NCI-H146 treated with DMSO at 0.1 percent for 48 hours (cell line): ENCODE results near the gene MLXIP.
"Not testable (repeated sequence)": the region's sequence is repeated elsewhere in the genome, so short reads cannot be mapped to it uniquely, and the experiment has no call there.

Experiments used
- DNase-seq: peaks from one replicate; lab custom pipeline; 2025; ENCODE audit not compliant: unreplicated experiment; lab: John Stamatoyannopoulos, UW

Gene MLXIP

DNA sequence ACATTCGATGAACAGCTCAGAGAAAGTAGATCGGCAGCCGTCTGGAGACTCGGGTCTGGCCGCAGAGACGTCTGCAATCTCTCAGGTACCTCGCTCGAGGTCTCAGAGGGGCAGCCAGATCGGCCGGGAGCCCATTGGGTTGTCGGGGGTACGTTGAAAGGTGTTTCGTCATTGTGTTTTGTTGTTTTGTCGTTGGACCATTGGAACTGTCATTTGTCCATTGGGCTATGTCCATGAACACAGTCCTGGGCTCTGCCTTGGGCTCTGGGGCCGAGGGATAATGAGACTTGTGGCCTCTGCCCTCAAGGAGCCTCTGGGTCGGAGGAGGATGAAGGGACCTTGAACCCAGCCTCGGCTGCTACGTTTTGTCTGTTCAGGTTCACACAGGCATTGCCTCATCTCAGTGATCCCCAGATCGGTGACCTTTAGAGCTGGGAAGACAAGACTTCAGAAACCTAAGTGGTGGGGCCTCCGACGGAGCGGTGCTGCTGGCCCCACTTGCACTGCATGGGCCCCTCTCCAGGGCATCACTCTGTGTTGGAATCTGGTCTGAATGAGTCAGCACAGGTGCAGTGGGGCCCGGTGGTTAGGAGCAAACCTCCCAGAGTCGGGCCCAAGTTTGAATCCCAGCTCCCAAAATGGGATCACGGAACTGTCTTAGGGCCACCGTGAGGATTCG is 23.6 kb upstream of the MLXIP start:
- DNase-seq: no peak

DNA sequence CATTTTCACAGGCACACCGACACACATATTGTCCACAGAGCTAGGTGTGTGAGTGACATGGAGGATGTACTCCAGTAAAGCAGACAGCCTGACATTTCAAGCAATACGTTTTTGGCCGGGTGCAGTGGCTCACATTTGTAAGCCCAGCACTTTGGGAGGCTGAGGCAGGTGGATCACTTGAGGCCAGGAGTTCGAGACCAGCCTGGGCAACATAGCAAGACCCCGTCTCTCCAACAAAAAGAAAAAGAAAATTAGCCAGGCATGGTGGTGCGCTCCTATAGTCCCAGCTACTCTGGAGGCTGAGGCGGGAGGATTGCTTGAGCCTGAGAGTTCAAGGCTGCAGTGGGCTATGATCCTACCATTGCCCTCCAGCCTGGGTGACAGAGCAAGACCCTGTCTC is 22.1 kb upstream of the MLXIP start:
- not testable (repeated sequence) for DNase-seq

DNA sequence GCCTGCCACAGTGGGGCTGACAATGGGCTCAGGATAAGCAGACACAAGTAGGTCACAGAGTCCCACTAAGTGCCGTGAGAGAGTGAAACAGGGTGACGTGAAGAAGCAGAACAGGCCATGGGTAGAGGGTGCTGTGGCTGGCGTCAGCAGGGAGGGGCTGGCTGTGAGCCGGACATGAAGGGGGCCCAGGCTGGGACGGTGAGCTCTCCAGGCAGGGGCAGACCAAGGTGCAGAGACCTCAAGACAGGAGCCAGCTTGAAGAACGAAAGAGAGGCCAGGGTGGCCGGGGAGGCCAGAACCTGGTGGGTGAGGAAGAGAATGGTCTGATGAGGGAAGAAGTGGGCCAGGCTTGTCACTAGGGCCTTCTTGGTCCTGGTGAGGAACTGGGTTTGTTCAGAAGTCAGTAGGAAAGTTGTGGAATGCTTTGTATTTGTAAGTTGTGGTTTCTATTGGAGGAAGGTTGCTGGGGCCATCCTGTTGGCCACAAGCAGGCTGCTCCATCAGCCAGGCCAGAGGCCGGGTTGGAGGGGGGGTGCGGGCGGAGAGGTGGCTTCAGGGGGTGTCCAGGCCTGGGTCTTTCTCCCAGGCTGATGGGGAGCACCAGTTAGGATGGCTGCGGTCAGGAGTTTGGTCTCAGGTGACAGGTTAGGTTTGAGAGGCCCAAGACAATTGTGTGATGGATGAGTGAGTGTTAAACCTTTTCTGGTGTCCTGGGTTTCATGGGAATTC is 21.4 kb upstream of the MLXIP start:
- DNase-seq: no peak

DNA sequence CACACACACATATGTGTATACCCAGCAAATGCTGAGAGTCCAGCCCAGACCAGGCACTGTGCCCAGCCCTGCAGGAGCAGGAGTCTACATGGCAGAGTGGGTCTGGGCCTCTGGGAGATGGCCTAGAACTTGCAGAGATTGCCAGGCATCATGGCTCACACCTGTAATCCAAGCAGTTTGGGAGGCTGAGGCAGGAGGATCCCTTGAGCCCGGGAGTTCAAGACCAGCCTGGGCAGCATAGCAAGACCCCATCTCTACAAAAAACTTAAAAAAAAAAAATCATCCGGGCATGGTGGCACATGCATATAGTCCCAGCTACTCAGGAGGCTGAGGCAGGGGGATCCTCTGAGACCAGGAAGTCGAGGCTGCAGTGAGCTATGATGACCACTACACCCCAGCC is 20.8 kb upstream of the MLXIP start:
- no peak for DNase-seq

DNA sequence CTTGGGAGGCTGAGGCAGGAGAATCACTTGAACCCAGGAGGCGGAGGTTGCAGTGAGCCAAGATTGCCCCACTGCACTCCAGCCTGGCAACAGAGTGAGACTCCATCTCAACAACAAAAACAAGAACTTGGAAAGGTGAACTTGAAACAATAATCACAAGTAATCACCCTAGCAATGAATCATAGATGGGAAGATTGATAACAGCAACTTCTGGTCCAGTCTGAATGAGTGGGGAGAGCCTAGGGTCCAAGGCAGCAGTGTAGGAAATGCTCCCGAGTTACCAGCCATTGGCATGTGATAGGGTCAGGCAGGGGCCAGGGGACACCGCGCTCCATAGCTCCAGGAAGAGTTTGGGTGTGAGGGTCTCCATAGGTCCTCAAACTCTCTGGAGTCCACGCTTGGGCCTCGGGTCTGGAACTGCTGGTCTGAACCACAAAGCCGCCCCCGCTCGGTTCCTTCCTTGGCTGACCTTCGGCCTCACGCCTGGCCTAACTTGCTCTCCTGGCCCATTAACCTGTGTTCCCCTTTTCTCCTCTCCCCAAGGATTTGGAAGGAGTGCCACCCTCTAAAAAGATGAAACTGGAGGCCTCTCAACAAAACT is 19.9 kb upstream of the MLXIP start:
- no peak for DNase-seq

DNA sequence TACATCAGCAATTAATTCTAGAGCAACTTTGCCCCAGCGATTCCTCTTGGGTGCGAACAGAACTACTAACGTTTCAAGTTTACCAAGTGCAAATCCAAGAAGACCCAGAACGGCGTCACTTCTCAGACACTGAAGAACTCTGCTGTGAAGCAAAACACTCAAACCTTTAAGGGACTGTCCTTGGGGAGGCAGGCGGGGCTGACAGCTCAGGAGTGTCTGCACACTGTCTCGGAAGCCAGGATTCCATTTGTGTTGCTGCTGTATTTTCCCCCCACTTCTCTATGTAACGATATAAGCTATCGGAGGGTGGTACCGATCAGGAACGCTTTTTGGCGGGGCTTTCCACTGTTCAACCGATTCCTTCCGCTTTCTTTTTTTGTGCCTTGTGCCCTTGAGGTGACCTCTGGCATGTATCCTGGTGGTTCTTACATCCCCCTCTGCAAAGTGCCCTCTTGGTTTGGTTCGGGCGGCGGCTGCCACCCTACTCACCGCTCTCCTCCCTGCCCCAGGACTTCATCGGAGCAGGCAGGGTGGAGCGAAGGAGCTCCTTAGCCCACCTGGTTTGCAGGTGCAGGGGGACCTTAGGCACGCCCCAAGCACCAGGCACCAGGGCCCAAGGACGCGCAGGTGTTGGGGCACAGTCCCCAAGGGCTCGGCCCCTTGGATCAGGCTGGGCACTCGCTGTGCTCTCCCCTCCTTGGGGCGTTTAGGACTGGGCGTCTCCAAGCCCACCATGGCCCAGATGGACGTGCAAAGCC is 19.2 kb upstream of the MLXIP start:
- DNase-seq: no peak

DNA sequence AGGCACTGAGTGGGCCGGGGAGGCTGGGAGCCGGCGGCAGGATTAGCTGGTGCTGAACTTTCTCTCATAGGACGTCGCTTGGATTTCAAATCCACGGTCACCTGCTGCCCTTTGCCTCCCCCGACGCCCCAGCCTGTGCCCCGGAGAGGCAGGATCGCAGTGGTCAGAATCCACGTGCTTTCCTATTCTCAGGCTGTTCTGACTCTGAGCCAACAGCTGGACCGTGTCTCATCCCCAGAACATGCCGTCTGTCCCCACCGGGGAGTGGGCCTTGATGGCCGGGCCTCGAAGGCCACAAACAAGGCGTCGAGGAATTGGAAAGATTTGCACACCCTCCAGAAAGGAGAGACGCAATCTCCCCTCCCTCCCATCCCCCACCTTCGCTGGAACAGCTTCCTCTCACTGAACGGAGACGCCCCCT is 18.5 kb upstream of the MLXIP start:
- DNase-seq: no peak

DNA sequence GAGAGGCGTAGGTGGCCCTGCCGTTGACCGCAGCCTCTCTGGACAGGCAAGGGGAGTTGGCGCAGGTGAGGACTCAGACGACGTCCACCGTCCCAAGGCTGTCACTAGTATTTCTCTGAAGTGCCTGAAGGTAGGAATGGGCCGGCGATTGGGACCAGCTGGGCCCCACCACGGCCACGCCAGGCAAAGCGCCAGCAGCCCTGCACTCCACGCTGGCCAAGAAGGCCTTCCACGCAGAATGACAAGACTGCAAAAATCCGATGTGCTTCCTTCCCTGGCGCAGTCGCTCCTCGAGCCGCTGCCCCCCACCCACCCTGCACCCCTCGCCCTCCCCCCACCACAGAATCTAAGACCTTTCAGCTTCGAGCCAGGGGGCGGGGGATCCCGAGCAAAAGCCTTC is 17.3 kb upstream of the MLXIP start:
- DNase-seq: no peak

DNA sequence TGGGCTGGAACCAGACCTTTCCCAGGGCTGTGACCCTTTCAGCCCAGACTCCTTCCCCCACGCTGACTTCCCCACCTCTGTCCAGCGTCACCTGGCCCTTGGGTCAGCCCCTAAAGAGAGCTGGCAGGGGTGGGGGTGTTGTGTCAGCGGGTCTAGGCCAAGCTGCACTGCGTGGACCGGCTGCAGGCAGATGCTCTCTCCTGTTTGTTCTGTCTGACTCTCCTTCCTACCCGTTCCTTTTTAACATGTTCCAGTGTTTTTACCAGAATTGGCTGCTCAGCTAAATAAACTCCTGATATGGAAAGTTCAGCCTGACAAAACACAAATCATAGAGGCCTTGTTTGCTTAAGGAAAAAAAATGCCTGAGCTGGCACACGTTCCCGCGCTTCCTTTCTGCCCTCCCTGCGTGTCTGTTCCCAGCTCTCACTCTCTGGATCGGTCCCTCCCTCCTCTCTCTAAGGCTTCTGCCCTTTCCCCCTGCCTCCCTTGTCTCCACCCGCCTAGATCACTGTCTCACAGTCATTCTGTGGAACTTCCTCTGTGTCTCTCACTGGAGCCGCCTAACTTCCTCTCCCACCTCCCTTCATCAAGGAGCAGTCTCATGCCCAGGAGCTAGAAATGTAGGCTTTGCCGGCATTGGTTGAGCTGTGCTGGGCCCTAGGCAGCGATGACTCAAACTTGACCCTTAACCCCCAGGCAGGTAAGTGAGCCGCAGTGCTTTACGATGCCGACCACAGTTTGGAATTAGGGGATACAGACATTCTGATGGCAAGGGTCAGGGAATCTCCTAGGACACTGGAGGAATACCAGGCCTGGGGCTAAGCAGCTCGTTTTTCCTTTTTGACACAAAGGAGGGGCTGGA is 15.5 kb upstream of the MLXIP start:
- peak; percentile 25 for DNase-seq

DNA sequence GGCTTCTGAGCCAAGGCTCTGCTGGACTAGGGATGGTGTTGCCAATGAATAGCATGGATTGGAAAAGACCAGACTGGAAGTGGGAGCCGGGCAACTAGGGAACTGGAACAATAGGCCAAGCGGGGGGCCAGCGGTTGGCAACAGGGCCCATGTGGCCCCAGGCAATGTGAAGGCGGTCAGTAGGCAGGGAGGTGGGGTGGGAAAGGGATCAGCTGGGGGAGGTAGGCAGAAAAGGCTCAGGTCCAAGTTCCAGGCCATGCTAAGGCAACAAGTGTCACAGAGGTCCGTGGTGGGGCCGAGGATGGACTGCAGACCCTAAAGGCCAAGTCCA is 14.9 kb upstream of the MLXIP start:
- peak; percentile 67 for DNase-seq

DNA sequence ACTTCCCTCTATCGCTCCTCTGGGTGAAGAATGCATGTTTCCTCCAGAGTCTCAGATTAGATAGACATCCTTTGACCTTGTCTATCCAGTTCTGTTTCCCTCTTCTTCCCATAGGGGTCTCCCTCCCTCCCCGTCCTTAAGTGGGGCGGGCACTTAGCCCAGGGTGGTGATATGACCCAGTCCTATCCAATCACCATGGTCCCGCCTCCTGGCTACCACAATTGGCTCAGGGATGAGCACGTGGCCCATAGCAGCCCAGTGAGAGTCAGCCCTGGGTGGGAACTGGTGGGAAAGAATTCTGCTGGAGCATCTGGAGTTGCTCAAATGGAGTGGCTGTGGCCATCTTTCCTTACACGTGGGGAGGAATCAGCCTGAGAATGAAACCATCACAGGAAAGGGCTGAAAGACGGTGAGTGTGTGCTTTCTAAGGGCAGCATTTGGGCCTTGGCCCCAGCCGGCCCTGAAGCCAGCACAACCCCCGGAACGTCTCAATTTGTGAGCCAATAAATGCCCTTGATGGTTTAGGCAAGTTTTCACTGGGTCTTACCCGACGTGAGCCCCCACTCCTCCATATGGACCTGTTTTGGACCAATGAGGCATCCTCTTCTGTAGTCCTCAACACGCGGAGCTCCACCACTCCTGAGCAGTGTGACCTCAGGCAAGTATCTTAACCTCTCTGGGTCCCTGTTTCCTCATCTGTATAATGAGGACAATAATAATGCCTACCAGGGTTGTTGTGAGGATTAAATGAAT is 14.4 kb upstream of the MLXIP start:
- DNase-seq: peak; percentile 70

DNA sequence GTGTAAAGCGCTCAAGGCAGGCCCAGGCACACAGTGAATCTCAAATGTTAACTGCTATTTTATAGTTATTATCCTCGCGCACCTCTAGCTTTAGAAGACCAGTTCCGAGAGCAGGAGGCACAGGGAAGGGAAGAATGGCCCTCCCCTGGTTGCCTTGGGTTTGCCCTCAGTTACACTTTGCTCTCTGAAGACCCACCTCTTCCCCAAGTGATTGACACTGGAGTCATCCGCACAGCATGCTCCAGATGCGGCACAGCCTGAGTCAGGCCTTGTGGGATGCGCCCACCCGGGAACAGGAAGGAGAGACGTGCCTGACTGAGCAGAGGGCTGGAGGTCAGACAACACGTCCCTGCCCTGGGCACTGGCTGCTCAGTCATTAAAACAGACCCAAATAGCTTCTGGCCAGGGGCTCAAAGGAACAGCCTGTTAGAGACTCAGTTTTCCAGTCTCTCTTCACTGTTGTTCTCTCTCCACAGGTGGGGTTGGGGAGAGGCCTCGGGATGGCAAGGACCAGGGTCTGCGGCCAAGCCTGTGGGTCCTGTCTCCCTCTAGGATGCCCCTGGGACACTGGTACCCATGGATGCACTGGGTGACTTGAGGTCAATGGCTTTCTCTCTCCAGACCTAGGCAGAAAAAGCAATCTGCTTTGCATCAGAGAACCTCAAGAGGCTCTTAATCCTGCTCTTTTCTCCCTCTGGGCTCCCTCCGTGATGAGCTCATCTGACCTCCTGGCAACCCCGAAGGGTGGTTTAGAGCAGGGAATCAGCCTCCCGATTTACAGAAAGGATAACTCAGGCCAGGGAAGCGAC is 13.6 kb upstream of the MLXIP start:
- no peak for DNase-seq

DNA sequence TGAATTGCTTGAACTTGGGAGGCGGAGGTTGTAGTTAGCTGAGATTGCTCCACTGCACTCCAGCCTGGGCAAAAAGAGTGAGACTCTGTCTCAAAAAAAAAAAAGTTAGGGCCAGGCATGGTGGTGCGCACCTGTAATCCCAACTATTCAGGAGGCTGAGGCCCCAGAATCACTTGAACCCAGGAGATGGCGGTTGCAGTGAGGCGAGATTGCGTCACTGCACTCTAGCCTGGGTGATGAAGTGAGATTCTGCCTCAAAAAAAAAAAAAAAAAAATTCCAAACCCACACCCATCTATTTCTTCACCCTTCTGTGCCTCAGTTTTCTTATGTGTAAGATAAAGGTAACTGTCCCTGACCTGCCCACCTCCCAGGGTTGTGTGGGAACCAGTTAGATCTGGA is 11.0 kb upstream of the MLXIP start:
- DNase-seq: no peak

DNA sequence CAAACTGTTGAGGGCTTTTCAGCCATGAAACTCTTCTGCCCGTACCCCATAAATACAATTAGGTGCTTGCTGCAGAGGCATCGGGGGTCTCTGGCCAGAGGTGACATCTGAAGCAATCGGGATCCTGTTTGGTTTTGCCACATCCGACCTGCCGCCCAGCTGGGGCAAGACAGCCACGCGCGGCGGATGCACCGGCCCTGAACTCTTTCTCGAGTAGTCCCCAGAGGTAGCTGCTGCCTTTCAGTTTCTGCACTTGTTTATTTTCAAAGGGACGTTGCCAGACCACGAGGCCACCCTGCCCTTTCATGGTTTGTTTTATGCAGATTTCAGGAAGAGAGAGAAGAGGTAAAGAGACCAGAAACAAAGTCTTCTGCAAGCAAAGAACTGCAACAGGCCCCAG is 10.6 kb upstream of the MLXIP start:
- no peak for DNase-seq

DNA sequence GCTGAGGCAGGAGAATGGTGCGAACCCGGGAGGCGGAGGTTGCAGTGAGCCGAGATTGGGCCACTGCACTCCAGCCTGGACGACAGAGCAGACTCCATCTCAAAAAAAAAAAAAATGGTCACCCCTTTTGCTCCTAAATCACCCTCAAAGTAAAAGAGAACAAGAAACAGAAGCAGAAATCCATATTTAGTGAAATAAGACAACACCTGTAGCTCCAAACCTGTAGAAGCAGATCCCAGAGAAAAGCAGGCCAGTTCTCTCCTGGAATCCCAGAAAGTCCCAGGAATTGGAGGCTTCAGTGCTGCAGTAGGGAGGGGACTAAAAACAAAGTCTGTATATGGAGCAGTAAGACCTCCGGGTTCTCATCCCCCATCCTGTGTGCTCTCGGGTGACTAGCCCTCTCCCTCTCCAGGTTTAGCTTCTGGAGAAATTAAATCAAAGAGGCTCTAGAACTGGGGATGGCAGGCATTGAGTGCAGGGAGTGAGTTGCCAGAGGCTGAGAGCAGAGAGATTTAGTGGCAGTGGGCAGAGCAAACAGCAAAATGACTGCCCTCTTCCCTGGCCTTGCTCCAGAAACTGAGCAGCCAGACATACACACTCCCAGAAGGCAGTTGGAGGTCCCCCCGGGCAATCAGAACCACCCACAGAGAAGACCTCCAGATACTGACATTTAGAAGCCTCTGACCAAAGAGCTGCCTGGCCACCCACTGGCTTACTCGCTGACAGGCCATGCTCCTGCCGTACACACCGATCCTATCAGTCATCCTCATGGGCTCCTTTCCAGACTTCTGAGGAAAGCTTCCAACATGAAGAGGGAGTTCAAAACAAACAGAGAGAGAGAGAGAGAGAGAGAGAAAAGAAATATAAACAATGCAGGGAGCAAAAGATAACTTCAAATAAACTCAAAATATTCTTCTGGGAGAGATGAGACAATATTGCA is 6.3 kb upstream of the MLXIP start:
- peak; percentile 74 for DNase-seq

DNA sequence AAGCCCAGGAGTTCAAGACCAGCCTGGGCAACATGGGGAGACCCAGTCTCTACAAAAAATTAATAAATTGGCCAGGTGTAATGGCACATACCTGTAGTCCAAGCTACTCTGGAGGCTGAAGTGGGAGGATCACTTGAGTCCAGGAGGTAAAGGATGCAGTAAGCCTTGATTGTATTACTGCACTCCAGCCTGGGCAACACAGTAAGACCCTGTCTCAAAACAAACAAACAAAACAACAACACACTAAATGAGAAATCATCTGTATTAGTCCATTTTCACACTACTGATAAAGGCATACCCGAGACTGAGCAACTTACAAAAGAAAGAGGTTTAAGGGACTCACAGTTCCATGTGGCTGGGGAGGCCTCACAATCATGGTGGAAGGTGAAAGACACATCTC is 4.7 kb upstream of the MLXIP start:
- no peak for DNase-seq

DNA sequence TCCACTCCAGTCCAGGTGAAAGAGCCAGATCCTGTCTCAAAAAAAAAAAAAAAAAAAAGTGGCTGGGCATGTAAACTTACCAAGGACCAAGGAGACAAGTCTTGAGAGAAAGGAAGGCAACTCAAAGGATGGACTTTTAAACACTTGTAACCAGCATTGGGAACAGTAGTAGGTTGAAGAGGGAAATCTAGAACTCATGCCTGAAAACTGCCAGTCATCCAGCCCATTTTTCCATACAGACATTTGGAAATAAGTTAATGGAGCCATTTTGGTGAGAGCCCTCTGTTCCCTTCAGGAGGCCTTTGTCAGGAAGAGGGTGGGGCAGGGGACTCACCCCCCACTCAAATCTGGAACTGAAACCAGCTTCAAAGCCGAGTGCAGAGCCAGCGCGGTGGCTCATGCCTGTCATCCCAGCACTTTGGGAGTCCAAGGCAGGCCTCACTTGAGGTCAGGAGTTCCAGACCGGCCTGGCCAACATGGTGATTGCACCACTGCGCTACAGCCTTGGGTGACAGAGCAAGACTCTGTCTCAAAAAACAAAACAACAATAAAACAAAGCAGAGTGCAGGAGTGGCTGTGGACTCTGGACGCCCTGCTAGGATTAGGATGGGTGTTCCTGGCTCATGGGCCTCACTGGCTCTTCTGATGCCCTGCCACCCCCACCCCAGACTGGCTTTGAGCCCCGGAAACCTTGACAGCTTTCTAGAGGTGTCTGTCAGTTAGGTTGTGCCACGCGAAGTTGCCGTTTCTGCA is 1.6 kb upstream of the MLXIP start:
- no peak for DNase-seq
